Measurements from ENCODE around the gene CILP. TPM values are rescaled to one million over a fixed set of nuclear protein-coding genes. Genes with fewer than 3 reads are reported as not detected.

CILP gene, protein sequence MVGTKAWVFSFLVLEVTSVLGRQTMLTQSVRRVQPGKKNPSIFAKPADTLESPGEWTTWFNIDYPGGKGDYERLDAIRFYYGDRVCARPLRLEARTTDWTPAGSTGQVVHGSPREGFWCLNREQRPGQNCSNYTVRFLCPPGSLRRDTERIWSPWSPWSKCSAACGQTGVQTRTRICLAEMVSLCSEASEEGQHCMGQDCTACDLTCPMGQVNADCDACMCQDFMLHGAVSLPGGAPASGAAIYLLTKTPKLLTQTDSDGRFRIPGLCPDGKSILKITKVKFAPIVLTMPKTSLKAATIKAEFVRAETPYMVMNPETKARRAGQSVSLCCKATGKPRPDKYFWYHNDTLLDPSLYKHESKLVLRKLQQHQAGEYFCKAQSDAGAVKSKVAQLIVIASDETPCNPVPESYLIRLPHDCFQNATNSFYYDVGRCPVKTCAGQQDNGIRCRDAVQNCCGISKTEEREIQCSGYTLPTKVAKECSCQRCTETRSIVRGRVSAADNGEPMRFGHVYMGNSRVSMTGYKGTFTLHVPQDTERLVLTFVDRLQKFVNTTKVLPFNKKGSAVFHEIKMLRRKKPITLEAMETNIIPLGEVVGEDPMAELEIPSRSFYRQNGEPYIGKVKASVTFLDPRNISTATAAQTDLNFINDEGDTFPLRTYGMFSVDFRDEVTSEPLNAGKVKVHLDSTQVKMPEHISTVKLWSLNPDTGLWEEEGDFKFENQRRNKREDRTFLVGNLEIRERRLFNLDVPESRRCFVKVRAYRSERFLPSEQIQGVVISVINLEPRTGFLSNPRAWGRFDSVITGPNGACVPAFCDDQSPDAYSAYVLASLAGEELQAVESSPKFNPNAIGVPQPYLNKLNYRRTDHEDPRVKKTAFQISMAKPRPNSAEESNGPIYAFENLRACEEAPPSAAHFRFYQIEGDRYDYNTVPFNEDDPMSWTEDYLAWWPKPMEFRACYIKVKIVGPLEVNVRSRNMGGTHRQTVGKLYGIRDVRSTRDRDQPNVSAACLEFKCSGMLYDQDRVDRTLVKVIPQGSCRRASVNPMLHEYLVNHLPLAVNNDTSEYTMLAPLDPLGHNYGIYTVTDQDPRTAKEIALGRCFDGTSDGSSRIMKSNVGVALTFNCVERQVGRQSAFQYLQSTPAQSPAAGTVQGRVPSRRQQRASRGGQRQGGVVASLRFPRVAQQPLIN
- total RNA-seq = 9.2 TPM

DNA sequence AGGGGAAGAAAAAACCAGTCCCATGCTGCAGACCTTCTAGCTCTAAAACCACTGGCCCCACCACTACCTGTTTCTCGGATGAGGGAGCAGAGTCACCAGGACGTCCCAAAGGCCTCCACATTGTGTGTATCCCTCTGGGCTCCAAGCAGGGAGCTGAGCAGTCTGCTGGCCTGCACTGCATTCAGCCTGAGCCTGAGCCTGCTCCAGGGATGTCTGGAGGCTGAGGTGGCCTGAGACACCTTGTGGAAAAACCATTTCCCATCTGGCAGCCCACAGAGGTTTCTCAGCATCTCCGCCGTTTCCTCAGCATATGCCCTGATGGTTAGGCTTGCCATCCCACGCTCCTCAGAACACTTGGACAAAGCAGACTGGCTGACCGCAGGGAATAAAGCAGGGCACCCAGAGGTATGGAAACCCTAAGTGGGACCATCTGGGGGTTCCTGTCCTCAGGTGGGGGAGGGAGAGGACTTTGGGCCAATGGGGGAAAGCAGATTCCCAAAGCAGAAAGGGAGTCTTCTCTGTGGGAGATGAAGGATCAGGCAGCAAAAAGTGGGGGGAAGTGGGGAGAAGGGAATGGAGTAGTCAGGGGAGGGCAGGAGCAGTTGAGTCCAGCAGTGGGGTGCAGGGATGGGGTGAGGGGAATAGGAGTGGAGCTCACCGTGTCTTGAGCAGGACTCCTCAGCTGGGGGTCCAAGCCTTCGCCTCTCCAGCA is at the start of gene CILP:
Gene CILP, minus strand, starts transcription at position 704 of the 712 bp plus-strand sequence. CDS start 1,718 bp downstream, outside the sequence.

DNA sequence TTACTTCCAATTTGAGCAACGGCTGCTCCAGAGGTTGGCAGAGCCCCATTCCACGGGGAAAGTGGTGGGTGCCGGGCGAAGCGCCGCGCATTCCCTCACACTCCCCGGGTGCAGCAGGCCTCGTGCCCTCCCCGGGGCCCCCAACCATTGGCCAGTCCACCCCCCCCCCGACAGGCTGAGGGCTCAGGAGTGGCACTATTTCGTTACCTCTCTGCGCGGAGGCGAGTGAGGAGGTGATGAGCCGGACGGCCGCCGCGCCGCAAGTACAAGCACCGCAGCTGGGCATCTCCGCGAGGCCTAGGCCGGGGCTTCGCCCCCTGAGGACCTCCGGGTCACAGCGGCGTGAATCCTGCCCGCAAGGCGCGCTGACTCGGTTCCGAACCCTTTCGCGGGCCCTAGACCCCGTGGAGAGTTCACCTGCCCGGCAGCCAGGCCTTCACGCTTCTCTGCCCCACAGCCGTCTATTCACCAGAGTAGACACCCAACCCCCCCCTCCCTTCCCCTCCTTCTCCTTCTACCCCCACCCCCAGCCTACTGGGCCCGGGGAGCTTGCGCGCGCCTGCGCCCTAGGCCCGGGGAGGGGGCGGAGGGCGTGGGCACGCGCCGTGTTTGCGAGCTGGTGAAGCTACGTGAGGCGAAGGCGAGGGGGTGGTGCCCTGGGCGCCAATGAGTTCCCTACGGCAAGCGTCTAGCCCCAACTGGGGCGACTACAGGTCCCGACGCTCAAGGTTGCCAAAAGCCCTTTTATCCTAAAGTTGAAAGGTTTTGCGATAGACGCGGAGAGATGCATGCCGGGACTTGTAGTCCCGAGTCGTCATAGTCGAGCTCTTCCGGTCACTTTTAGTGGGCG is 26.2 kb downstream of the CILP start, which contains the start of gene CLPX:
Gene CLPX, minus strand, starts transcription at position 475 of the 850 bp plus-strand sequence. Its CDS starts 189 bp downstream, at position 286.

Other genes with a start within 250 kb of the CILP start
- 77.7 TPM for gene SPG21, start 221.6 kb downstream of the CILP start, total RNA-seq
- gene MTFMT, start 181.8 kb downstream of the CILP start, total RNA-seq = 23.9 TPM
- 0.60 TPM for gene SLC51B, start 166.1 kb downstream of the CILP start, total RNA-seq
- 18.6 TPM for gene RASL12, start 143.5 kb downstream of the CILP start, total RNA-seq
- not detected for gene KBTBD13, start 134.7 kb downstream of the CILP start, total RNA-seq
- gene UBAP1L, start 96.3 kb downstream of the CILP start, total RNA-seq = 22.0 TPM
- 27.2 TPM for gene PDCD7, start 77.7 kb downstream of the CILP start, total RNA-seq
- gene CLPX, start 26.1 kb downstream of the CILP start, total RNA-seq = 100 TPM
- 12.1 TPM for gene PARP16, start 75.4 kb upstream of the CILP start, total RNA-seq
- not detected for gene RNU5A-1, start 84.6 kb upstream of the CILP start, total RNA-seq
- gene RNU5B-1, start 93.2 kb upstream of the CILP start, total RNA-seq = not detected
- 5.4 TPM for gene IGDCC3, start 166.5 kb upstream of the CILP start, total RNA-seq
- gene IGDCC4, start 211.5 kb upstream of the CILP start, total RNA-seq = 43.7 TPM

Data from camera-type eye (tissue), 1 donor.